ENCODE measurements around the gene CCDC70. TPM values are rescaled to one million over a fixed set of nuclear protein-coding genes. Genes with fewer than 3 reads are reported as not detected.
"Not testable (repeated sequence)": the region's sequence is repeated elsewhere in the genome, so short reads cannot be mapped to it uniquely, and the experiment has no call there.

CCDC70 gene
- polyA plus RNA-seq, 1 donor = 0.15 TPM

DNA sequence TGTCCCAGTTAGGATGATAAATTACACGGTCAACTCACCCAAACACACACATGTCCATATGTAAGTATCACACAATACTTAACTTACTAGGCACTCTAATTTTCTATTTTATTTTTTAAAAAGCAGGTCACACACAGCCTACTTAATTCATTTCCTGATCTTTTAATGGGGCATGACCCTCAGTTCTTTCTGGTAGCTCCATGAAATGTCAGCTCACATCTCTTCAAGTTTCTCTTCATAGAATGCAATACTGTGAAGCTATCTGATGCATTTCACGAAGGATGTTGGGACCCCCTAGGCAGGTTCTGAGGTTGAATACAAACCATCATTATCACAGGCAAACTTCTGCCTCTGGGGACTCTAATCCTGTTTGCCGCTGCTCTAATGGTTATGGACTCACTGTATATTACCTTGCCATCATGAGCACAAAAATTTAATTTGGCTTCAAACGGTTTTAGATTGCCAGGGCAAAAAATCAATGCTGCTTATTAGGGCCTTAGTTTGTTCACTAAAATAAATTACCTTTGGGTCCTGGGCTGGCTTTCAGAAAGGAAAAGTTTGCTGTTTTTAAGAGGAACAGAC, 41.7 kb upstream of the CCDC70 start:
- Histone ChIP-seq H3K27ac (ENCODE audit: low read length) (no peak overlapping the region), H3K4me1 (ENCODE audit: control insufficient read depth, insufficient read depth, low read length) (no peaks in the 10 kb centered on the region), H3K4me3 (ENCODE audit: low read length) (no peak overlapping the region), H3K27me3 (ENCODE audit: control insufficient read depth, insufficient read depth, low read length) (peaks cover 11% of the 10 kb centered on the region), H3K36me3 (ENCODE audit: control insufficient read depth, insufficient read depth, low read length) (no peaks in the 10 kb centered on the region), H3K9me3 (ENCODE audit: control insufficient read depth, low read depth, low read length) (no peaks in the 10 kb centered on the region)
- 90% methylated on average over 1 of the region's 4 CpGs for WGBS (ENCODE audit: insufficient coverage, low lambda C conversion rate)
- DNase-seq = no peak

DNA sequence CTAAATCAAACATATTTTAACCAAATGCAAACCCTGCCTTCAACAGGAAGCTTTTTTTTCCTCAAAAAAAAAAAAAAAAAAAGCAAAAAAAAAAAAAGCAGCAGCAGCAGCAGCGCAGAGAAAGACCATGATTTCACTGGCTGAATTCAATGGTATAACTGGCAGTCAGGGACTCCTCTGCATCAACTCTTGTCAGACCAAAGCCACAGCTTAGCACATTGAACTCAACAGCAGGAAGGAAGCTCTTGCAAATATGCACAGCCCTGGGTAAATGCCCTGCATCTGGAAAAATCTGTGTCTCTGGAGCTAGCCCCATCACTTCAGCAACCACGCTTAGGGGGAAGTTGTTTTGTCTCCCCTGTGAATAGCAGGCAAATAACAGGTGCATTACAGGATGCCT, 40.2 kb upstream of the CCDC70 start:
- no CpG with 5 or more reads among the region's 2 CpGs for WGBS (ENCODE audit: insufficient coverage, low lambda C conversion rate)

DNA sequence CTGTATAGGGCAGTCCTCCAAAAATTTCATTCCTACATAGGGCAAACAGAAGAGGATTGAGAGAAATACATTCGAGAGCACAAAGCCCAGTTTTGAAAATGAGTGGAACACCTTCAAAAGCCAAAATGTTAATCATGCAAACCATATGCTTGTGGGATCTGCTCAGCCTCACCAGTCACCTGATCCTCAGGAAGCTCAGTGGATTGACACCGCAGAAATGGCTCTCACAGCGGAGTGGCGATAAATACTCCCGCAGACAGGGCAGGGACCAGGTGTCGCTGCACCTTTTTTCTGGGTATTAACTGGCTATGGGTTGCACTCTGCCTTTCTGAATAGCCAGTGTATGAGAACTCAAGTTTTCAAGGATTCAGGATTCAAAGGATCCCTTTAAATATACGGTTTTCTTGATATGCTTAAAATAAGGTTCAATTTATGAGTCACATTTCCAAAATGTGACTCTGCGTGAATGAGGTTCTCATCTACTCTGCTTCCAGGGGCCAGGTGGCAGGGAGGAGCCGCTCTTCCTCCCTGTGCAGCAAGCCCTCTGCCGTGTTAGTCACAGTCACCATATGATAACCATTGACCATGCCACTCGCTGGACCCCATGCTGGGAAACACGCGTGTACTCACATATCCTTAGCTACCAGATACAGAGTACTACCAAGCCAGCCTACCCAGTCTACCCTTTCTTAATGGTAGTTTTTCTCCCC, 39.5 kb upstream of the CCDC70 start:
- no peak for DNase-seq
- Histone ChIP-seq H3K27ac (ENCODE audit: low read length) (no peak overlapping the region), H3K4me3 (ENCODE audit: low read length) (no peak overlapping the region), H3K27me3 (ENCODE audit: control insufficient read depth, insufficient read depth, low read length) (peaks cover 5% of the 10 kb centered on the region), H3K9me3 (ENCODE audit: control insufficient read depth, low read depth, low read length) (no peaks in the 10 kb centered on the region), H3K4me1 (ENCODE audit: control insufficient read depth, insufficient read depth, low read length) (no peaks in the 10 kb centered on the region), H3K36me3 (ENCODE audit: control insufficient read depth, insufficient read depth, low read length) (no peaks in the 10 kb centered on the region)
- no CpG with 5 or more reads among the region's 13 CpGs for WGBS (ENCODE audit: insufficient coverage, low lambda C conversion rate)

More for the DNA sequence above, 40.2 kb upstream of the CCDC70 start:
- H3K4me3 ChIP-seq (ENCODE audit: low read length) = no peak overlapping the region
- H3K27me3 ChIP-seq (ENCODE audit: control insufficient read depth, insufficient read depth, low read length) = peaks cover 11% of the 10 kb centered on the region
- no peak overlapping the region for H3K27ac ChIP-seq (ENCODE audit: low read length)
- no peaks in the 10 kb centered on the region for H3K36me3 ChIP-seq (ENCODE audit: control insufficient read depth, insufficient read depth, low read length)
- H3K4me1 ChIP-seq (ENCODE audit: control insufficient read depth, insufficient read depth, low read length) = no peaks in the 10 kb centered on the region
- no peak for DNase-seq
- H3K9me3 ChIP-seq (ENCODE audit: control insufficient read depth, low read depth, low read length) = no peaks in the 10 kb centered on the region

DNA sequence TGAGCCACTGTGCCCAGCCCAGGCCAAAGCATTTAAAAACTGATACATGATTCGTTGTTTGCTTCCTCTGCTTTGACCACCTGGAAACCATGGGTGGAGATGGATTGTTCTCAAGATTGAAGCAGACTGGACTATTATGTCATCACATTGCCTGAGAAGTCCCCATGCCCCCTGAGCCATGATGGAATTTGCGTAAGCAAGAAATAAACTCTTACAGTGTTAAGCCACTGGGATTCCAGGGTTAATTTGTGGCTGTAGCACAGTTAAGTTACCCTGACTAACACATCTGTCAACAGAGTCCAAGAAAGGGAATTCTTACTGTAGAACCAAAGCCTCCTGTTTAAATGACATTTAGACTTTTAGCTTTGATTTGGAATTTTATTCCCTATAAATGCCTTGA, 38.4 kb upstream of the CCDC70 start:
- WGBS (ENCODE audit: insufficient coverage, low lambda C conversion rate) = no CpG with 5 or more reads among the region's 2 CpGs
- H3K9me3 ChIP-seq (ENCODE audit: control insufficient read depth, low read depth, low read length) = no peaks in the 10 kb centered on the region
- no peak overlapping the region for H3K27ac ChIP-seq (ENCODE audit: low read length)
- no peak overlapping the region for H3K4me3 ChIP-seq (ENCODE audit: low read length)
- H3K4me1 ChIP-seq (ENCODE audit: control insufficient read depth, insufficient read depth, low read length) = no peaks in the 10 kb centered on the region
- no peaks in the 10 kb centered on the region for H3K27me3 ChIP-seq (ENCODE audit: control insufficient read depth, insufficient read depth, low read length)
- H3K36me3 ChIP-seq (ENCODE audit: control insufficient read depth, insufficient read depth, low read length) = no peaks in the 10 kb centered on the region
- DNase-seq = no peak

DNA sequence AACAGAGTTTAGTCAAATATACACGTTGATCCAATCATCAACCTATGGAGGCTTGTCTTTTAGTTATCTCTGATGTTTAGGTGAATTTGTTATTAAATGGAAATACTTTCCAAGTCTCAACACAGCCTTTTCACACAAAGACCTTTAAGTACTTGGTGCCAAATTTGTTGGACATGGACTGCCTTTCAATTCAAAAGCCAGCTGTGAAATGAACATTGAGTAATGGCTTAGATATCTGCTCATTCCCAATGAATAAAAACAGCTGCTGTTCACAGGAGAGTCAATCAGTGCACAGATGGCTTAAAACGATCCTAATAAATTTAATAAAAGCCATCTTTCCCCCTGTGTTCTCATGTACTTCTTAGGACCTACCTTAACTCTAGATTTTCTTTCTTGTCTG, 37.9 kb upstream of the CCDC70 start:
- DNase-seq = no peak
- Histone ChIP-seq H3K9me3 (ENCODE audit: control insufficient read depth, low read depth, low read length) (no peaks in the 10 kb centered on the region), H3K4me3 (ENCODE audit: low read length) (no peak overlapping the region), H3K36me3 (ENCODE audit: control insufficient read depth, insufficient read depth, low read length) (no peaks in the 10 kb centered on the region), H3K4me1 (ENCODE audit: control insufficient read depth, insufficient read depth, low read length) (no peaks in the 10 kb centered on the region), H3K27ac (ENCODE audit: low read length) (no peak overlapping the region), H3K27me3 (ENCODE audit: control insufficient read depth, insufficient read depth, low read length) (no peaks in the 10 kb centered on the region)
- 75% methylated on average over 1 of the region's 2 CpGs for WGBS (ENCODE audit: insufficient coverage, low lambda C conversion rate)

DNA sequence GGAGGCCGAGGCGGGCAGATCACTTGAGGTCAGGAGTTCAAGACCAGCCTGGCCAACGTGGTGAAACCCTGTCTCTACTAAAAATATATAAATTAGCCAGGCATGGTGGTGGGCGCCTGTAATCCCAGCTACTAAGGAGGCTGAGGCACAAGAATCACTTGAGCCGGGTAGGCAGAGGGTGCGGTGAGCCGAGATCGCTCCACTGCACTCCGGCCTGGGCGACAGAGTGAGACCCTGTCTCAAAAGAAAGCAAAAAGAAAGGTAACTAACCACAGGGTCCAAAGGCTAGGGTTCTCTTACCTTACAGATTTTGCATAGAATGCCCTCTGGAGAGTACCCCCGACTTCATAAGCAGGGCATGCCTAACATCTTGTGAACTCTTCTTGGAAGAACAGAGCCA, 37.1 kb upstream of the CCDC70 start:
- not testable (repeated sequence) for H3K9me3 ChIP-seq (ENCODE audit: control insufficient read depth, low read depth, low read length); H3K4me3 ChIP-seq (ENCODE audit: low read length); H3K36me3 ChIP-seq (ENCODE audit: control insufficient read depth, insufficient read depth, low read length); H3K4me1 ChIP-seq (ENCODE audit: control insufficient read depth, insufficient read depth, low read length); DNase-seq; H3K27ac ChIP-seq (ENCODE audit: low read length); H3K27me3 ChIP-seq (ENCODE audit: control insufficient read depth, insufficient read depth, low read length)
- no CpG with 5 or more reads among the region's 11 CpGs for WGBS (ENCODE audit: insufficient coverage, low lambda C conversion rate)

DNA sequence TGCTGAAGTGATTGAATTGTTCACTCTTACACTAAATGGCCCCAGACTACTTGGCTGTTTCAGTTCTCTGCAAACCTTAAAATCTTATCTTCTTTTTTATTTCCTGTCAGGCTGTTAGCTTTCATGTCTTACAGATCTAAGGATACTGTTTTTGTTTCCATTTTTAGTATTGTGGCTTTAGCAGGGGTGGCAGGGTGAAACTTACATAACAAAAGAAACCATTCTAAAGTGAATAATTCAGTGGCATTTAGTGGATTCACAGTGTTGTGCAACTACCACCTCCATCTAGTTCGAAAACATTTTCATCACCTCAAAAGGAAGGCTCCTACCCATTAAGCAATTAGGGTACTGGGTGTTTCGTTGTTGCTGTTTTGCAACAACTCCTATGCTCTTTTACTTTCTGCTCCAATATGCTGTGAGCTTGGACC, 36.6 kb upstream of the CCDC70 start:
- Histone ChIP-seq H3K36me3 (ENCODE audit: control insufficient read depth, insufficient read depth, low read length) (no peaks in the 10 kb centered on the region), H3K4me3 (ENCODE audit: low read length) (no peak overlapping the region), H3K9me3 (ENCODE audit: control insufficient read depth, low read depth, low read length) (no peaks in the 10 kb centered on the region), H3K27ac (ENCODE audit: low read length) (no peak overlapping the region), H3K4me1 (ENCODE audit: control insufficient read depth, insufficient read depth, low read length) (no peaks in the 10 kb centered on the region), H3K27me3 (ENCODE audit: control insufficient read depth, insufficient read depth, low read length) (no peaks in the 10 kb centered on the region)
- WGBS (ENCODE audit: insufficient coverage, low lambda C conversion rate) = no CpG with 5 or more reads among the region's 2 CpGs
- DNase-seq = no peak

DNA sequence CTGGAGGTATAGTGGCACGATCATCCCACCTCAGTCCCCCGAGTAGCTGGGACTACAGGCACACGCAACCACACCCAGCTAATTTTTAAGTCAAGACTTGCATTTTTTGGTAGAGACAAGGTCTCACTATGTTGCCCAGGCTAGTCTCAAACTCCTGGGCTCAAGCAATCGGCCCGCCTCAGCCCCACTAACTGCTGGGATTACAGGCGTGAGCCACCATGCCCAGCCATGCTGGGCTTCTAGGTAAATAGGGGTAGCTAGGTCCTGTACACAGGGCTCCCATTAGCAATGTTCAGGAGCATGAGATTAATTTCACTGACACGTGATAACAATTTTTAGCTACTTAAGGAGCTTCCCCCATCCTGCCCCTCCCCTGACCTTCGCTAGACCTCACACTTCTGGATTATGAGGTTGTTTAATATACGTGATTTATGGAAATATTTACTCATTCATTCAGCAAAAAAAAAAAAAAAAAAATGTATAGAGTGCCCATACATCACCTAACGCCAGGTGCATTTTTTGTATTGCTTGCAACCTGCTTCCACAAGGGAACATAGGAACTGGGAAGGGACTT, 36.0 kb upstream of the CCDC70 start:
- no peaks in the 10 kb centered on the region for H3K9me3 ChIP-seq (ENCODE audit: control insufficient read depth, low read depth, low read length)
- no peaks in the 10 kb centered on the region for H3K27me3 ChIP-seq (ENCODE audit: control insufficient read depth, insufficient read depth, low read length)
- no peak overlapping the region for H3K4me3 ChIP-seq (ENCODE audit: low read length)
- no peak overlapping the region for H3K27ac ChIP-seq (ENCODE audit: low read length)
- DNase-seq = no peak
- WGBS (ENCODE audit: insufficient coverage, low lambda C conversion rate) = no CpG with 5 or more reads among the region's 10 CpGs
- no peaks in the 10 kb centered on the region for H3K4me1 ChIP-seq (ENCODE audit: control insufficient read depth, insufficient read depth, low read length)
- H3K36me3 ChIP-seq (ENCODE audit: control insufficient read depth, insufficient read depth, low read length) = no peaks in the 10 kb centered on the region

DNA sequence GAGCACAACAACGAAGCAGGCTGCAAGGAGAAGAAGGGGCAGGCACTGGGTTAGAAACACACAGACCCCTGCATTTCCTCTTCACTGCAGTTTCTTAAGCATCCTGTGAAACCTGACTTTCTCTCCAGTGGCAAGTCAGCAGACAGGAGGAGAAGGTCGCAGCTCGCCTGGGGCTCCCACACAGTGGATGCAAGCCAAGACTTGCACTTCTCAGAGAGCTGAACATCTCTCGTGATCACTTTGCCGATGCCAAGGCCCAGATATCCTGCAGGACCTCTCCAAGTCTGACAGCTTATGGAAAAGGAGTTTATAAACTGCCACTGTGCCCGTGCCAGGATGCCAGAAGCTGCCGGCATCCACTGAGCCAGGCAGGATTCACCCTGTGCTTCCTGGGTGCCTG, 35.2 kb upstream of the CCDC70 start:
- no peak for DNase-seq
- Histone ChIP-seq H3K9me3 (ENCODE audit: control insufficient read depth, low read depth, low read length) (no peaks in the 10 kb centered on the region), H3K4me3 (ENCODE audit: low read length) (no peak overlapping the region), H3K4me1 (ENCODE audit: control insufficient read depth, insufficient read depth, low read length) (no peaks in the 10 kb centered on the region), H3K36me3 (ENCODE audit: control insufficient read depth, insufficient read depth, low read length) (no peaks in the 10 kb centered on the region), H3K27me3 (ENCODE audit: control insufficient read depth, insufficient read depth, low read length) (no peaks in the 10 kb centered on the region), H3K27ac (ENCODE audit: low read length) (no peak overlapping the region)
- no CpG with 5 or more reads among the region's 7 CpGs for WGBS (ENCODE audit: insufficient coverage, low lambda C conversion rate)

DNA sequence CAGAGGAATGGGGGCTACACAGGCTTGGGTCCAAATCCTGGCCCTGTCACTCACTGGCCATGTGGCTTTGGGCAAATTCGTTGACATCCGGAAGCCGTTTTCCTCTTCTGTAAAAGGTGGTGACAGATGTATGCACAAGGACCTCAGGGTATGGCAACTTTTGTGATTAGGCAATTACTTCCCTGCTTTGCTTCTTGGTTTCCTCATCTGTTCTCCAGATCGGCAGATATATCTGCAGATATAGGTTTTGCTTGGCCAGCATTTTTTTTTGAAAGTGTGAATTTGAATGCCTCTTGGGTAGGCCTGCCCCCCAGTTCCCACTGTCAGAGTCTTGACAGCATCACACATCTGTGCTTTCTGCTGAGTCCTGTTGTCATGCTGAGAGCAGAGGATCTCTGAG, 34.5 kb upstream of the CCDC70 start:
- no peaks in the 10 kb centered on the region for H3K36me3 ChIP-seq (ENCODE audit: control insufficient read depth, insufficient read depth, low read length)
- no peaks in the 10 kb centered on the region for H3K4me1 ChIP-seq (ENCODE audit: control insufficient read depth, insufficient read depth, low read length)
- no peaks in the 10 kb centered on the region for H3K27me3 ChIP-seq (ENCODE audit: control insufficient read depth, insufficient read depth, low read length)
- no peak for DNase-seq
- no peak overlapping the region for H3K27ac ChIP-seq (ENCODE audit: low read length)
- H3K4me3 ChIP-seq (ENCODE audit: low read length) = no peak overlapping the region
- WGBS (ENCODE audit: insufficient coverage, low lambda C conversion rate) = no CpG with 5 or more reads among the region's 4 CpGs
- no peaks in the 10 kb centered on the region for H3K9me3 ChIP-seq (ENCODE audit: control insufficient read depth, low read depth, low read length)

Measured in large intestine (tissue), 3 donors.